ENCODE data around the gene GIPR. TPM values are rescaled to one million over a fixed set of nuclear protein-coding genes. Genes with fewer than 3 reads are reported as not detected.

GIPR gene
- total RNA-seq, 1 experiment from 2014 or later = 1.9 TPM

DNA sequence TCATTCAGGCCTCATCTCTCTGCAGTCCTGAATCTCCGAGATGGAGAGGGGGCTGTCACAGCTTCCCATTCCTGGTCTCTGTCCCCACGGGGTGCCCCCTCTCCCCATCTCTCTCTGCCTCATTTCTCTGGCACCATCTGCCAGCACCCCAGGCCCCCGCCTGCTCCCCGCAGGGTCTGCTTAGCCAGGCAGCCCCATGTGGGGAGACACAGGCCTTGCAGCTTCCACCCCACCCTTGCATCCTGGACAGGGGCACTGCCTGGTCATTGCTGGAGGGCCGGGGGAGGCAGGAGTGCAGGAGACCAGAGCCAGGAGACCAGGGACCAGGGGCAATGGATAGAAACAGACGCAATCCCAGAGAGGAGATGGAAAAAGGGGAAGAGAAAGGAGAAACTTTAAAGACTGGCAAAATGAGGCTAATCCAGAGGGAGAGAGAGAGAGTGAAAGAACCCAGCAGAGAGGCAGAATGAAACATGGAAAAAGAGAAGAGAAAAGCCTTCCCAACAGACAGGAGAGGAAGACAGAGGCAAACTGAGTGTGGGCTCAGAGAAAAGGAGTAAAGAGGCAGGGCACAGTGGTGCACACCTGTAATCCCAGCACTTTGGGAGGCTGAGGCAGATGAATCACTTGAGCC, 8.8 kb upstream of the GIPR start:
- no peaks in the 10 kb centered on the region for H3K27me3 ChIP-seq (ENCODE audit: low read length)
- no peaks in the 10 kb centered on the region for H3K9me3 ChIP-seq (ENCODE audit: low read length)
- H3K9me2 ChIP-seq (replicated peaks; ENCODE audit: low read length) = no peaks in the 10 kb centered on the region
- H3K79me2 ChIP-seq (ENCODE audit: low read length) = no peaks in the 10 kb centered on the region
- ChIA-PET POLR2A (ENCODE audit: unreplicated experiment) (interaction anchor here (0.5 kb wide), 1 partner anchor 17 kb away, joined by 5 read pairs; no protein-coding TSS in a partner anchor), CTCF (no interaction called here)
- no peaks in the 10 kb centered on the region for H3K4me1 ChIP-seq (ENCODE audit: insufficient read depth, low read length)
- H3K9ac ChIP-seq (ENCODE audit: low read length) = no peak overlapping the region
- TF ChIP-seq EZH2 (IDR thresholded peaks at IDR 0.05; ENCODE audit: low read length, unreplicated experiment) (no peak), EZH2phosphoT487 (IDR thresholded peaks at IDR 0.05; ENCODE audit: borderline replicate concordance, low read length) (no peak)
- TF ChIP-seq, protein P1, sequence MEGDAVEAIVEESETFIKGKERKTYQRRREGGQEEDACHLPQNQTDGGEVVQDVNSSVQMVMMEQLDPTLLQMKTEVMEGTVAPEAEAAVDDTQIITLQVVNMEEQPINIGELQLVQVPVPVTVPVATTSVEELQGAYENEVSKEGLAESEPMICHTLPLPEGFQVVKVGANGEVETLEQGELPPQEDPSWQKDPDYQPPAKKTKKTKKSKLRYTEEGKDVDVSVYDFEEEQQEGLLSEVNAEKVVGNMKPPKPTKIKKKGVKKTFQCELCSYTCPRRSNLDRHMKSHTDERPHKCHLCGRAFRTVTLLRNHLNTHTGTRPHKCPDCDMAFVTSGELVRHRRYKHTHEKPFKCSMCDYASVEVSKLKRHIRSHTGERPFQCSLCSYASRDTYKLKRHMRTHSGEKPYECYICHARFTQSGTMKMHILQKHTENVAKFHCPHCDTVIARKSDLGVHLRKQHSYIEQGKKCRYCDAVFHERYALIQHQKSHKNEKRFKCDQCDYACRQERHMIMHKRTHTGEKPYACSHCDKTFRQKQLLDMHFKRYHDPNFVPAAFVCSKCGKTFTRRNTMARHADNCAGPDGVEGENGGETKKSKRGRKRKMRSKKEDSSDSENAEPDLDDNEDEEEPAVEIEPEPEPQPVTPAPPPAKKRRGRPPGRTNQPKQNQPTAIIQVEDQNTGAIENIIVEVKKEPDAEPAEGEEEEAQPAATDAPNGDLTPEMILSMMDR (conservative IDR thresholded peaks at IDR 0.05; ENCODE audit: low read depth, low read length) = no peak
- no peaks in the 10 kb centered on the region for H3F3A ChIP-seq (ENCODE audit: low read length, unreplicated experiment)
- no peak for DNase-seq
- no peak for ATAC-seq
- intact Hi-C loops (cut with micrococcal nuclease) = no loop called here
- no TSS peak for BruUV-seq (replicated peaks)
- H4K20me1 ChIP-seq (ENCODE audit: low read length) = no peaks in the 10 kb centered on the region
- H3K4me2 ChIP-seq (ENCODE audit: low read length) = no peak overlapping the region
- H2AFZ ChIP-seq (ENCODE audit: low read length) = no peak overlapping the region
- H3K36me3 ChIP-seq (ENCODE audit: low read depth, low read length) = no peaks in the 10 kb centered on the region
- no peak overlapping the region for H3K27ac ChIP-seq (ENCODE audit: low read length)
- H3K4me3 ChIP-seq (ENCODE audit: low read length) = no peak overlapping the region

DNA sequence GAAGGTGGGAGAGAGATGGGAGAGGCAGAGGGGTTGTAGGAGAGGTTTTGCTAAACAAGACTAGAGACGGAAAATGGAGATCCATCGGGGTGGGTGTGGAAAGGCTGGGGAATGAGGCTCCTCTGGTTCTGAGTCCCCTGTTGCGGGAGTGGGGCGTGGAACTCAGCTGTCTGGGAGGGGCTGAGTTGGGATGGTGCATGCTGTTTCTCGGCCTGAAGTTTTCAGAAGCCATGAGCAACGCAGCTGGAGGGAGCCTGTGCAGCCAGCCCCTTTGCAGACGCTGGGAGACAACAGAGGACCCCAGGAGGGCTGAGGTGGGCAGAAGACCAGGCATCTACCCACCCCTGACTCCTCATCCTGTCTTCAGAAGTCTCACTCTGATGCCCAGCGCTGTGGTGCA, 7.4 kb upstream of the GIPR start:
- Histone ChIP-seq H3K9me3 (ENCODE audit: low read length) (no peaks in the 10 kb centered on the region), H3K4me1 (ENCODE audit: insufficient read depth, low read length) (no peaks in the 10 kb centered on the region), H3K36me3 (ENCODE audit: low read depth, low read length) (no peaks in the 10 kb centered on the region), H3K4me2 (ENCODE audit: low read length) (no peak overlapping the region), H3F3A (ENCODE audit: low read length, unreplicated experiment) (no peaks in the 10 kb centered on the region), H3K9me2 (replicated peaks; ENCODE audit: low read length) (no peaks in the 10 kb centered on the region), H3K79me2 (ENCODE audit: low read length) (no peaks in the 10 kb centered on the region), H3K27me3 (ENCODE audit: low read length) (no peaks in the 10 kb centered on the region), H3K27ac (ENCODE audit: low read length) (no peak overlapping the region), H3K4me3 (ENCODE audit: low read length) (no peak overlapping the region), H3K9ac (ENCODE audit: low read length) (no peak overlapping the region), H4K20me1 (ENCODE audit: low read length) (no peaks in the 10 kb centered on the region), H2AFZ (ENCODE audit: low read length) (no peak overlapping the region)
- ChIA-PET CTCF (no interaction called here), POLR2A (ENCODE audit: unreplicated experiment) (no interaction called here)
- ATAC-seq = no peak
- no peak for DNase-seq
- BruUV-seq (replicated peaks) = no TSS peak
- intact Hi-C loops (cut with micrococcal nuclease) = no loop called here
- TF ChIP-seq EZH2phosphoT487 (IDR thresholded peaks at IDR 0.05; ENCODE audit: borderline replicate concordance, low read length) = no peak
- TF ChIP-seq, protein P1 (conservative IDR thresholded peaks at IDR 0.05; ENCODE audit: low read depth, low read length) = no peak
- TF ChIP-seq EZH2 (IDR thresholded peaks at IDR 0.05; ENCODE audit: low read length, unreplicated experiment) = no peak

DNA sequence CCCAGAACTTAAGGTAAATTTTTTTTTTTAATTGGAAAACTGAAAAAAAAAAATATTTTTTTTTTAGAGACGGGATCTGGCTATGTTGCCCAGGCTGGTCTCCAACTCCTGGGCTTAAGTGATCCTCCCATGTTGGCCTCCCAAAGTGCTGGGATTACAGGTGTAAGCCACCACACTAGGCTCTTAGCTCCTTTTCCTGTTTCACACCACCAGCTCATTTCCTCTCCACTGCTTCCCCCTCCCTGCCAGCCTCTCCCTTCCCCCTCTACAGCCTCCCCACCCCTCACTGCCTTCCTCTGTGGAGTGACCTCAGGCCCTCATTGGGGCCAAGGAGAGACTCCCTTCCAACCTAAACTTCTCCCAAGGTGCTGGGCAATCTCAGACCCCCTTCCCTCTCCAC, 4.2 kb upstream of the GIPR start:
- Histone ChIP-seq H4K20me1 (ENCODE audit: low read length) (no peaks in the 10 kb centered on the region), H3K27me3 (ENCODE audit: low read length) (no peaks in the 10 kb centered on the region), H3K27ac (ENCODE audit: low read length) (no peak overlapping the region), H3K9ac (ENCODE audit: low read length) (no peak overlapping the region), H3K4me2 (ENCODE audit: low read length) (no peak overlapping the region), H3K4me1 (ENCODE audit: insufficient read depth, low read length) (peaks cover 5% of the 10 kb centered on the region), H3K79me2 (ENCODE audit: low read length) (no peaks in the 10 kb centered on the region), H3K4me3 (ENCODE audit: low read length) (no peak overlapping the region), H3K9me2 (replicated peaks; ENCODE audit: low read length) (no peaks in the 10 kb centered on the region), H3F3A (ENCODE audit: low read length, unreplicated experiment) (no peaks in the 10 kb centered on the region), H3K9me3 (ENCODE audit: low read length) (no peaks in the 10 kb centered on the region), H3K36me3 (ENCODE audit: low read depth, low read length) (no peaks in the 10 kb centered on the region), H2AFZ (ENCODE audit: low read length) (no peak overlapping the region)
- BruUV-seq (replicated peaks) = no TSS peak
- TF ChIP-seq, protein P1 (conservative IDR thresholded peaks at IDR 0.05; ENCODE audit: low read depth, low read length) = no peak
- no peak for TF ChIP-seq EZH2phosphoT487 (IDR thresholded peaks at IDR 0.05; ENCODE audit: borderline replicate concordance, low read length)
- no peak for TF ChIP-seq EZH2 (IDR thresholded peaks at IDR 0.05; ENCODE audit: low read length, unreplicated experiment)
- ChIA-PET POLR2A (ENCODE audit: unreplicated experiment) (no interaction called here), CTCF (no interaction called here)
- no peak for ATAC-seq
- no peak for DNase-seq
- intact Hi-C loops (cut with micrococcal nuclease) = no loop called here

Data from PC-3 (cell line).